SW480 (cell line): ENCODE data around the gene MOV10L1.

Experiments used
- DNase-seq: peaks from one replicate; pipeline ENCODE4 v3.0.0-alpha.2; 2016; ENCODE audit warnings: low spot score

Gene MOV10L1

DNA sequence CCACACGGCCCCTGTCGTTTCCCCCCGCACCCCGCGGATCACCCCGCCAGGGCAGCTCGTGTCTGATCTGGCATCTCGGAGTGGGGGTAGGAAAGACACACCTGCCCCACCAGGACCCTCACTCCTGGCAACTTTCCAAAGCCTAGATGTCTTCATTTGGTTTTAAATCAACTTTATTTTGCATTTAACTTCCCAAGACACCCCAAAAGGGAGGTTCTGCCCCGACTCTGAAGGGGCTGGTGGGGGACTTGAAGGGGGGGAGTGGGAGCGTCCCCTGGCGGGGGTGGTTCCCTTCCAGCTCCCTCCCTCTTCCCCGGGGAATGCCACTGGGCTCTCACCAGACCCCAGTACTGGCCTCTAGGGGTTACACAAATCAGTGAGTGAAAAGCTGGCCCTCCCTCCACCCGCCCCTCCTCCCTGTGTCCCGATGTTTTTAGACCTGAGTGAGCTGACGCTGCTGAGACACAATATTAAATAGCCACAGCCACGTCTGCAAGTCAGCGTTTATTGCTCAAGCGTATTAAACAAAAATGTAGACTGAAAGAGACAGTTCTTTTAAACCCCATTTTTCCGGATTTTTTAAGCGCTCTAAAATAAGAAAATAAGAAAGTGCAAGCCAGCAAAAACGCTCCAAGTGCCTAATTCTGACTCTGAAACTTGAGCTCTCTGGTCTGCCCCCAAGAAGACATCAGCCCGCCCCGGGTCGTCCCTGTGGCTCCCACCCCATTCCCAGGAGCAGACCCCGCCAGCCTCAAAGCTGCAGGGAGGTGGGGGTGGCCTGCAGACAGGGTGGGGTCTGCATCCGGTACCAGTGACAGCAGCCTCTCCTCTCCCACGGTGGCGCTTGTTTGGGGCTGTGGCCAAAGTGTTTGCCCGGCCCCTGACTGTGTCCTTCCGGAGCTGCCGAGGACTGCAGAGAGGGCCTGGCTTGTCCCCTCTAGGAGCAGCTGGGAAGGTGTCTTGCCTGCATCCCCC, 30.6 kb upstream of the MOV10L1 start:
- DNase-seq = no peak

DNA sequence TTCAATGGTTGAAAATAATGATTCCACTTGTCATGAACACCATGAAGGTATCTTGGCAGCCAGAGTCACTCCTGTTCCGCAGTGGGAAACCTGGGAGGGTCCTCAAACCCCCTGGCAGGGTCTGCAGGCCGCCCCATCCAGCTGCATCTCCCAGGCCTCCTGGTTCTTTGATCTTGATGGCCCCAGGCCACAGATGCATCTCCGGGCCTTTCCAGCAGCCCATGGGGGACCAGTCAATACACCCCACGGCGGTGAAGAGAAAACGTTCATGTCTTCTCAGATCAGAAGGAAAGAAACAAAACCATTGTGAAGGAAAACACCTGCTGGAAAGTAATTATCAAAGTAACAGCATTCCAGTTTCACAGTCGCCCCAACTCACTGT, 29.9 kb upstream of the MOV10L1 start:
- no peak for DNase-seq

DNA sequence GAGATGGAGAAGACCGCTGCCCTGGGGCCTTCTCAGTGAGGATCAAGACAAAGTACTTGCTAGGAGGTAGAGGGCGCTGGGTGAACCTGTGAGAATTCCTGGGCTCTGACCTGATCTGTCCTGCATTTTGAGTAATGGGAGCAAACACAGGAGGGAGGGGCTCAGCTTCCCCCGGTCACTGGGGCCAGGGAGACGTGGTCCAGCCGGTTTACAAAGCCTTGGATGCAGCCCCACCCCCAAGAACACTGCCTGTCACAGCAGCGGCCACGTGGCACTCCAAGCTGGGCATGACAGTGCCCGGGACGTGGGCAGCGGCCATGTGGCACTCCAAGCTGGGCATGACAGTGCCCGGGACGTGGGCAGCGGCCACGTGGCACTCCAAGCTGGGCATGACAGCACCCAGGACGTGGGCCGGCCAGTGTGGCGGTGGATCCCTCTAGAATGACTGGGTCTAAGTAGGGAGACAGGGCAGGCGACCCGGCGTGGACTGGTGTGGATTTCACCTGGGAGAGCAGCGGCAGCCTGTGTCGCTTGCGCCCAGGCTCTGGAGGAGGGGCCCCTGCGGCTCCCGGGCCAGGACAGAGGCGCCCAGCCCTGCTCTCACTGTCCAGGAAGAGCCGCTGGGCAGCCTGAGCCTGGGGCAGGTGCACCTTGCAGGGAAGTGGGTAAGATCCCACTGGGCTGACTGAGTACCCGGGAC, 29.2 kb upstream of the MOV10L1 start:
- DNase-seq = no peak

DNA sequence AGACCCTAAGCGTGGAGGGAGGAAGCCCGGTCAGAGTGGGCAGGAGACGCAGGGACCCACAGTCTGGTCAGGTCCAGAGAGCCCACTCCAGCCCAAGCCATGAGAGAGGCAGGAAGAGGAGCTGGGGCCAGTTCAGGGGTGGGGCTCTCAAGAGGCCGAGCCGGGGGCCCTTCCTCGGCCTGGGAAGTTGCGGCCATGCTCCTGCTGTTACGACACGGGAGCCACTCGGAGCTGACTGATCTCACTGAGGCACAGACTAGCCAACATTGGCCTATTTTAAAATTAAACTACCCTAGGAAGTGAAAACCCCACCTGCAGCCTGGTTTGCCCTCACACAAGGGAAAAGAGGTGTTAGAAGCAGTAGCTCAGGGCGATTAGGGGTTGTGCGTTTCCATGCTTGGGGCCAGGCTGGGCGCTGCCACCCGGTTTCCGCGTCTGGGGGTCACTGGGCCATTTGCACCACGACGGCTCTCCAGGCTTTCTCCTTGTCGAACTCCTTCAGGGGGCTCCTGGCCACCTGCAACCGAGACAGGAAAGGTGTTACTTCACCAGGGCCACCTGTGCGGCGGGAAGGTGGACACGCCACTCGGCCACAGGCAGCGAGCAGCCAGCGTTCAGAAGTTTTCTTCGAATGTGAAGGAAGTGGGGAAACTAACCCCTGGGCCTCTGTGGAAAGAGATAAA, 28.5 kb upstream of the MOV10L1 start:
- DNase-seq = no peak

DNA sequence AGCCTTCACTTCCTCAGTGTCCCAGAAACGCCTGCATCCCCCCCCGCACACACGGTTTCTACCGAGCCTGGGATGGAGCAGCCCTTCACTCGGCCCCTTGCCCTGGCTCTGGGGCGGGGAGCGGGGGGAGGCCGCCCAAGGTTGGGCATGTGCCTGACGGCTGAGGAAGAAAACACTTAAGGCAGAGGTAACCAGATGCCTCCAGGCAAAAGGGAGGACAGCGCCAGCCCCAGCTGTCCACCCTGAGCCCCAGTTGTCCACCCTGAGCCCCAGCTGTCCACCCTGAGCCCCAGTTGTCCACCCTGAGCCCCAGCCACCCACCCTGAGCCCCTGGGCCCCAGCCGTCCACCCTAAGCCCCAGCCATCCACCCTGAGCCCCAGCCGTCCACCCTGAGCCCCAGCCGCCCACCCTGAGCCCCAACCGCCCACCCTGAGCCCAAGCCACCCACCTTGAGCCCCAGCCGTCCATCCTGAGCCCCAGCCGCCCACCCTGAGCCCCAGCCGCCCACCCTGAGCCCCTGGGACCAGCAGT, 27.9 kb upstream of the MOV10L1 start:
- no peak for DNase-seq

DNA sequence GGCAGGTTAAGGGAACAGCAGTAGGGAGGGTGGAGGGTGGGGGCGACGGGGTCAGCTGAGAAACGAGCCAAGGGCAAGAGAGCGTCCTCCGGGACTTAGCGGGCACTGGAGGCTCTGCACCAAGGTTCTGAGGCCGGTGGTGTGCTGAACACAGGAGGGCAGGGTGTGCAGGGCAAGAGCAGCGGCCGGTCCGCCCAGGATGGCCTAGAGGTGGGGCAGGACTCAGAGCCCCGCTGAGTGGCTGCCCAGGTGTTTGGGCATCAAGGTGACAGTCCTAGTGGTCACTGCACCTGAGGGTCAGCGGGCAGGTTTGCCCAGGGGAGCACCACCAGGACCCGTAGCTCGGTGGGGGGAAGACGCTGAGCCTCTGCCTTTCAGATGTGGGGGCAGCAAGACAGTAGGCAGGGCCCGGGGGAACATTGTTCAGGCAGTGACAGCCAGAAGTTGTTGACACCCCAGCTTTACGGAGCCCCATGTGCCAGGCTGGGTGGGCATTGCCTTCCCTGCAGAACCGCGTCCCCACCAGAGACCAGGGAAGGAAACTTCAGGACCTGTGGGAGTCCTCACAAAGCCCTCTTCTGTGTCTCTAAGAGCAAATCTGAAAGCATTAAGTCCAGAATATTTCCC, 27.2 kb upstream of the MOV10L1 start:
- no peak for DNase-seq

DNA sequence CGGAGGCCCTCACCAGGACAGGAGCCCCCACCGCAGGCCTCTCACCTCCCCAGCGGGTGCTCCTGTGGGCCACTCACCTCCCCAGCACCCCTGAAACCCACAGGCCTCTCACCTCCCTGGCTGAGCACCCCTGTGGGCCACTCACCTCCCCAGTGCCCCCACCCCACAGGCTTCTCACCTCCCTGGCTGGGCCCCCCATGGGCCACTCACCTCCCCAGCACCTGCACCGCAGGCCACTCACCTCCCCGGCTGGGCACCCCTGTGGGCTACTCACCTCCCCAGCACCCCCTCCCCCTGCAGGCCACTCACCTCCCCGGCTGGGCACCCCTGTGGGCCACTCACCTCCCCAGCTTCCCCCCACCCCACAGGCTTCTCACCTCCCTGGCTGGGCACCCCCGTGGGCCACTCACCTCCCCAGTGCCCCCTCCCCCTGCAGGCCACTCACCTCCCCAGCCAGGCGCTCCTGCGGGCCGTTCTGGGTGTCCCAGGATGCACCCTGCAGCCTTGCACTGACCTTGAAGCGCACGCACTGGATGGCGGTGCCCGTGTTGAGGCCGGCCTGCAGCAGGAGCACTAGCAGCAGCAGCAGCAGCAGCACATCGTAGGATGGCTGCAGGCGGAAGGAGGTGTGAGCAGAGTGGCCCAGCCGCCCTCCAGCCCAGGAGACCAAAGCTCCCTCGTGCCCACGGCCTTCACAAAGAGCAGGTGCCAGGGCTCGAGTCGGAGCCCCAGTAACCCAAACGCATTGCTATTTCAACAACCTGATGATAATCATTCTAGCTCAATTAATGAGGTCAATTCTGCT, 26.0 kb upstream of the MOV10L1 start:
- DNase-seq = no peak

DNA sequence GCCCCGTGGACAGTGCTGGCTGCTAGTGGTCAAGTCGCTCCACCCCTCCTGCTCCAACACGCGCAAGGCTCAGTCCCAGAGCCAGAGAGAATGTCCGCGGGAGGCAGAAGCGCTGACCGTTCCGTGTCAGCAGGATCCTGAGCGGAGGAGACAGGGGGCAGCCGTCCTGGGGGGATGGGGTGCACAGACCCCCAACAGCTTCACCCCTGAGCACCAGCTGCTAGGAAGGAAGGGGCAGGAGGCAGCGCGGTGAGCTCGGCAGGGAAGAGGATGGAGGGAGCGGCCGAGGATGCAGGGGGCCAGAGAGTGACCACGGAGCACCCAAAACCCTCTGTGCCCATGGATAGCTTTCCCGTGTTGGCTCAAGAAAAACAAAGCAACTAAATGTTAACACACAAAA, 25.4 kb upstream of the MOV10L1 start:
- DNase-seq = no peak

DNA sequence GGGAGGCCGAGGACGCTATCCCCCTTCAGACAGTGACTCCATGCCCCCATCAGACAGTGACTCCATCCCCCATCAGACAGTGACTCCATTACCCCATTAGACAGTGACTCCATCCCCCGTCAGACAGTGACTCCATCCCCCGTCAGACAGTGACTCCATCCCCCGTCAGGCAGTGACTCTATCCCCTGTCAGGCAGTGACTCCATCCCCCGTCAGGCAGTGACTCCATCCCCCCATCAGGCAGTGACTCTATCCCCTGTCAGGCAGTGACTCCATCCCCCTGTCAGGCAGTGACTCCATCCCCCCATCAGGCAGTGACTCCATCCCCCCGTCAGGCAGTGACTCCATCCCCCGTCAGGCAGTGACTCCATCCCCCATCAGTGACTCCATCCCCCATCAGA, 22.6 kb upstream of the MOV10L1 start:
- DNase-seq = no peak

DNA sequence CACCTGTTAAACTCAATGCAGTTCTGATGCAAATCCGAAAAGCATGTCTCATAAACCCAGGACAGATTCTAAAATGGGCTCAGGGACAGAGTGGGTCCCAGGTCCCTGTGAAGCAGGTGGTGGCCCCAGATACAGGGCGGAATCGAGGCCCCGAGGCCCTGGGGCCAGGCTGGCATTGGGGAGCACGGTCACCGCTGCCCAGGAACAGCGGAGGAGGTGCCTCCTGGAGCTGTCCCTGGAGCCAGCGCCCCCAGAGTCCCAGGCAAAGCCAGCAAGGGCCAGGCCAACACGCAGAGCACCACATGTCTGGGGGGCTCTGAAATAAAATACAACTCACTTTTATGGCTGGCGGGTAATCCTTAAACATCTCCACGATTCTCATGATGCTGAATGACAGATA, 21.7 kb upstream of the MOV10L1 start:
- no peak for DNase-seq

DNA sequence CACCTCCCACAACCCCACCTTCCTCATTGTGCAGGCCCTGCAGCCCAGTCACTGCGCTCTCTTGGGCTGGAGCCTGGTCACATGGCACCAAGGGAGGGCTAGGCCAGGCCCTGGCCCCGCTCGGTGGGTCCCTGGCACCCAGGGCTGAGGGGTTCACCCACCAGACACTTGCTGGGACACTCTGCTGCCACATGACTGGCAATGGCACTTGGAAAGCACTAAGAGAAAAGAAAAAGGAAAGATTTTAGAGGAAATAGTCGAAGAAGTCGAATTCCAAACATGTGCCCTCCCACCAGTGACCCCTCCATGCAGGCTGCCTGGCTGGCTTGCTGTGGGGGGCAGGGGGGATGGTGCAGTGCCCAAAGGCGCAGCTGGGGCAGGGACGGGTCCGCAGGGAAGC, 19.4 kb upstream of the MOV10L1 start:
- DNase-seq = no peak

DNA sequence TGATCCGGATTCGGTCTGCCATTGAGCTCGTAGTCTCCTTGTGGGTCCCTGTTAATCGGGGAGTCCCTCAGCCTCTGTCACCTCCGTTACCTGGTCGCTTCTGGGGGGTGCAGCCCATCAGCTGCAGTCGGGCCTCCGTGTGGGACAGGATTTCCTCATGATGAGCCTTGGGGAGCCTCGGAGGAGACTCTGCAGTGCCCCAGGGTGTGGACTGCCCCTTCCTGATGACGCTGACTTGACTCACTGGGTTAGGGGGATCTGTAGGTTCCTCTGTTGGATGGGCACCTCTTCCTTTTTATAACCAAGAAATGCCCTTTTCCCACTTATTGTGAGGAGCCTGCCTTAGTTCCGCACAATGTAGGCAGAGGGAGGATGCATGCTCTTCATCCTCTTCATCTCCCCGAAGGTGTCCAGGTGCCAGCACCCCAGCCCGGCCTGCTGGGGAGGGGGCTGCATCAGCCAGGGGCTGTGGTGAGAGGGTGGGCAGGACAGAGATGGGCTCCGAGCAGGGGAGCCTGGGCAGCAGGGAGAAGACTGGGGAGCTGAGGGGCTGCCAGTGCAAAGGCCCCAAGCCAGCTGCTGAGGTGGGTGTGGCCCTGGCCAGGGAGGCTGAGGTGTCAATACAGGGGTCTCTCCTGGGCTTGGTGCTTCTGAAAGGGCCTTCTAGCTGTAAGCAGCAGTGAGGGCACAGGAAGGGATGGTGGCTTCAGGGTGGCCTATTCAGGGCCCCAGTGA, 18.2 kb upstream of the MOV10L1 start:
- no peak for DNase-seq

DNA sequence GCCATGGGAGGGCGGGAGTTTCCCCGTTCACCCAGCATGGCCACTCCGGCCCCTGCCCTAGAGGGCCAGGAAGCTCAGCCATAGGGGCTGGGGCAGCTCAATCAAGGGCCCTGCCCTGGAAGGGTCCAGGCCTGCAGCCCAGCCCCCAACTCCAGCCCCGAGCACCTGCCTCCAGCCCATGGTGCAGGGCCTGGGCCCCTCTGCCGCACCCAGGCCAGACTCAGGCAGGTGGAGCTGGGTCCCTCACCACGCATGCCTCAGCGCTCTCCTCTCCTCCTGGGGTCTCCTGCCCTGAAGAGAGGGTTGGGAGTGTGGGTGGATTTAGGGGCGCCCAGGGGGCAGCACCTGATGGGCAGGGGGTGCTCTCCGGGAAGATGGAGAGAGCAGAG, 17.6 kb upstream of the MOV10L1 start:
- DNase-seq = no peak

DNA sequence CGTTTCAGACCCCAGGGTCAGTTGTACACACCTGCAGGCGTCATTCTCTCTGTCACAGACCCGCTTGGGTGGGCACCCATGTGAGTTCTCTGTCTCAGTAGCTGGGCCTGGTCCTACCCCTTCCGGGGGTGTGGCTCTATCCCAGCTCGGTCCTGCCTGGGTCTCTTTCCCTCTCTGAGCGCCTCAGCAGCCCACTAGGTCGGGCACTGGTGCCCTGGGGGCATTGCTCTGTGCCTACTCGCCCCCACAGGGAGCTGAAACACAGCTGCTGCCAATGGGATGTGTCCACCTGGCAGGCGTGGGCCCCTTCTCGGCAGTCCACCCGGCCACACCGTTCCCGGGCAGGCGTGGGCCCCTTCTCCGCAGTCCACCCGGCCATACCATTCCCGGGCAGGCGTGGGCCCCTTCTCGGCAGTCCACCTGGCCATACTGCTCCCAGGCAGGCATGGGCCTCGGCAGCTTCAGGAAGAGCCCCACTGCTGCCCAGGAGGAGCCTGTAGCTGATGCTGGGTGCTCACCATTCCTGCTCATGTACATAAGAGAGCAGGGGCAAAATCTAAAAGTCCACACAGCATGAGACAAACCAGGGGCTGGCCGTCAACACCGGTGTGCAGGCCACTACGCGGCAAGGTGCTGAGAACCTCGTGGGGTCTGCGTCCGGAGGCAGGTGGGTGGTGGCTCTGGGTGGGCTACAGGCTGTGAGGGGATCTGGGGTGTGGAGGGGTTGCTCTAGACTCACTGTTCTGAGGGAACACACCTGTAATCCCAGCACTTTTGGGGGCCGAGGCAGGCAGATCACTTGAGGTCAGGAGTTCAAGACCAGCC, 16.9 kb upstream of the MOV10L1 start:
- no peak for DNase-seq

DNA sequence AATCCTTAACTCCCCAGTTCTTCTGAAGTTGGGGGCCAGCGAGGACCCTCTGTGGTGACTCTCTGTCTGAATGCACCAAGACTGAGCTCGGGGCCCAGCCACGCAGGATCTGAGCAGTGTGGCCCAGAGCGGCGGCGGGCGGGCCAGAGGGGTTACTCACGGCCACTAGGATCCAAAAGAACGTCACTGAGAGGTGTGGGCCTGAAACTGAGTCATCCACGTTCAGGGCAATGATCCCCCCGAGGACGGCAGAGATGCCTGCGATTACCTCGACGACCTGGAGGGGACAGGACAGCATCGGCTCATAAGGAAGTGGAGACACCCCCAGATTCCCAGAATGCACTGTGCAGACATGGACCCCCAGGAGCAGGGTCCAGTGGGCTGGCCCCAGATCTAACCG, 15.8 kb upstream of the MOV10L1 start:
- no peak for DNase-seq

DNA sequence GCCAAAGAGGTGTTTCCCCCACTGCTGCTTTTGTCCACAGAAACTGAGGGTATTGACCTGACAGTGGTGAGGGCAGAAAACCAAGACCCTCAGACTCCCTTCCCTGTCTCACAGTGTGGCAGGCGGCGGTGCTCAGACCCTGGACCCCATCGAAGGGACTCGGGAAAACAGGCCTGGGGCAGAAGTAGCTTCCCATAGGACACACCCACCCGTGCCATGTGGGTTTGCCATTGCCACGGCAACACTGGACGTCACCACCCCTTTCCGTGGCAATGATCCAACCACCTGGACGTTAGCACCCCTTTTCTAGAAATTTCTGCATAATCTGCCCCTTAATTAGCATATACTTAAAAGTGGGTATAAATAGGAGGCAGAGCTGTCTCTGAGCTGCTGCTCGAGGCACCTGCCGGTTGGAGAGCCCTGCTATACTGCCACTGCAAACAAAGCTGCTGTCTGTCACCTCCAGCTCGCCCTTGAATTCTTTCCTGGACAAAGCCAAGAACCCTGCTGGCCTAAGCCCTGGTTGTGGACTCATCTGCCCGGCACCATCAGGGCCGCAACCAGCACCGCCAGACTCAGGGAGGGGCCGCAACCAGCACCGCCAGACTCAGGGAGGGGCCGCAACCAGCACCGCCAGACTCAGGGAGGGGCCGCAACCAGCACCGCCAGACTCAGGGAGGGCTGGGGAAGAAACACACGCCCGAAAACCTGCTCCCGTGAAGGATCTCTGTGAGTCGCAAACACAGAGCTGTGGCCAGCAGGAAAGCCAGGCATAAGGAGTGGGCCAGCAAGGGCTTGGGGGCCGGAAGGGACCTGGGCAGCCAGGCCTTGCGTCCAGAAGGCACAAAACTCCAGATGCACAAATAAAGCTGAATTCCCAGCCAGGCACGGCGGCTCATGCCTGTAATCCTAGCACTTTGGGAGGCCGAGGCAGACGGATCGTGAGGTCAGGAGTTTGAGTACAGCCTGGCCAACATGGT, 15.0 kb upstream of the MOV10L1 start:
- no peak for DNase-seq

DNA sequence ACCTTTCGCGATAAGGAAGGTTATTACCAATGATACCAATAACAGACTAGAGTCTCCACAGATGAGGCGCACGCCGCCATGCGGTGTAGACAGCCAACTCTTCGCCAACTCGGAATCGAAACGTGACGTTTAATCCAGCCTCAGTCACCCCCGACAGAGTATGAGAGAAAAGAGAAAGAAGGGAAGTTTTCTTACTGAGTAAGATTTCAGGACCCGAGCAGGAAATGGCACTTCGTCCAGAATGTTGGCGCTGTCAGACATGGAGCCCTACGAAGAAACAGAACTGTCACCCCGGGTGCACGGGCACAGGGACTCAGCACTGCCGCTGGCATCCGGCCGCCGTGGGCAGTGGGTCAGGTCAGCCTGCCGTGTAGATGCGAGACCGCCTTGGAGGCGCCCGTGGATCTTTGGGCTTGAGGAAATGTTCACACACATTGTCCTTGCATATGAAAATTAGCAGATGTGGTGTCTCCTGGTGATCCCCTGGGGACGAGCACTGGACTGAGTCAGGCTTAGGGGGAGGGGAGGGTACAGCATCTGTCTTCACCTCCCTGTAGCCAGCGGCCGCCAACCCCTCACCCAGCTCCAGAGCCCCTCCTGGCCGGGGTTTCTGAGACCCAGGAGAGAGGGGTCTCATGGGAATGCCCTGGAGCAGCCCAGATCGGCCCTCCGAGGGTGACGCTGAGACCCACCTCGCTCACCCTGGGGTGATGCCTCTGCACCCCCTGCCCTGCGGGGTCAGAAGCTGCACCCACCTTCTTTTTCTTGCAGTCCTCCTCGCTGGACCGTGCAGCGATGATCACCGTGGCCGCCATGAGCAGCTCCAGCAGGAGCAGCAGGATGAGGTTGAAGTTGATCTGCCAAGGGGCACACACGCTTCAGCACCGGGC, 12.9 kb upstream of the MOV10L1 start:
- no peak for DNase-seq
